Stimulated activated CD4-positive, alpha-beta T cell treated with anti-CD3 and anti-CD28 coated beads, Interleukin-12 subunit alpha, Interleukin-12 subunit beta, amount 100 ng/mL, for 24 hours (primary cell): Measurements from ENCODE around the gene DAPK2.
"Not testable (repeated sequence)": the region's sequence is repeated elsewhere in the genome, so short reads cannot be mapped to it uniquely, and the experiment has no call there.

Source experiments
- DNase-seq, 2 experiments: peaks; one replicate each; pipeline ENCODE4 v3.0.0-alpha.2; 2020; ENCODE audit warnings: low read depth in 2 of 2

Gene DAPK2

DNA sequence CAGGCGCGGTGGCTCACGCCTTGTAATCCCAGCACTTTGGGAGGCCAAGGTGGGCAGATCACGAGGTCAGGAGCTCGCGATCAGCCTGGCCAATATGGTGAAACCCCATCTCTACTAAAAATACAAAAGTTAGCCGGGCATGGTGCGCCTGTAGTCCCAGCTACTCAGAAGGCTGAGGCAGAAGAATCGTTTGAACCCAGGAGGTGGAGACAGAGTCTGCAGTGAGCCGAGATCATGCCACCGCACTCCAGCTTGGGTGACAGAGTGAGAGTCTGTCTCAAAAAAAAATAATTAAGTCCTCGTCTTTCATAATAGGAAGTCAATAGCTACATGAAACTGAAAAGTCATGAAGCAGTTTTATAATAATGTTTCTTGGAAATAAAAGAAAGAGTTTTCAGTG is 7.4 kb upstream of the DAPK2 start:
- DNase-seq, result not testable (repeated sequence)

DNA sequence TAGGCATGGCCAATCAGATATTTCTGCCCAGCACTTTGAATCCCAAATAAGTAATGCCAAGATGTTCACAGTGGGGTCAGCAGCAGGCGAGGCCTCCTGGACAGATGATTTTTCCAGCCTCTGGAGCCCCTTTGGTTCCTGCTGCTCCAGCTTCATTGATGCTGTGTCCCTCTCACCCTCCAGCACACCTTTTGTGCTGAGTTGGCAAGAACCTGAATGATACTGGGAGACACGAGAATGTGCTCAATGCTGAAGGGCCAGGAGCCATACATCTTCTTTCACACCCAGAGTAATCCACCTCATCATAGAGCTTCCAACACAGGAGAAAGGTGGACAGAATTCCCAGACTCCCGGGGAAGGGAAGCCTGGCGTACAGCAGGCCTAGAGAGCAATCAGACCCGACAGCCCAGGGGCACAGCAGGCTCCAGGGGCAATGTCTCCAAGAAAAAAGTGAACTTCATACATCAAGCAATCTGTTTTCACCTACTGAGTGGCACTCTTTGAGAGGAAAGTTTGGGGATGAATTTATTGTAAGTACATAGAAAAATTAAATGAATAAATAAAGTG is 6.7 kb upstream of the DAPK2 start:
- DNase-seq, result no peak

DNA sequence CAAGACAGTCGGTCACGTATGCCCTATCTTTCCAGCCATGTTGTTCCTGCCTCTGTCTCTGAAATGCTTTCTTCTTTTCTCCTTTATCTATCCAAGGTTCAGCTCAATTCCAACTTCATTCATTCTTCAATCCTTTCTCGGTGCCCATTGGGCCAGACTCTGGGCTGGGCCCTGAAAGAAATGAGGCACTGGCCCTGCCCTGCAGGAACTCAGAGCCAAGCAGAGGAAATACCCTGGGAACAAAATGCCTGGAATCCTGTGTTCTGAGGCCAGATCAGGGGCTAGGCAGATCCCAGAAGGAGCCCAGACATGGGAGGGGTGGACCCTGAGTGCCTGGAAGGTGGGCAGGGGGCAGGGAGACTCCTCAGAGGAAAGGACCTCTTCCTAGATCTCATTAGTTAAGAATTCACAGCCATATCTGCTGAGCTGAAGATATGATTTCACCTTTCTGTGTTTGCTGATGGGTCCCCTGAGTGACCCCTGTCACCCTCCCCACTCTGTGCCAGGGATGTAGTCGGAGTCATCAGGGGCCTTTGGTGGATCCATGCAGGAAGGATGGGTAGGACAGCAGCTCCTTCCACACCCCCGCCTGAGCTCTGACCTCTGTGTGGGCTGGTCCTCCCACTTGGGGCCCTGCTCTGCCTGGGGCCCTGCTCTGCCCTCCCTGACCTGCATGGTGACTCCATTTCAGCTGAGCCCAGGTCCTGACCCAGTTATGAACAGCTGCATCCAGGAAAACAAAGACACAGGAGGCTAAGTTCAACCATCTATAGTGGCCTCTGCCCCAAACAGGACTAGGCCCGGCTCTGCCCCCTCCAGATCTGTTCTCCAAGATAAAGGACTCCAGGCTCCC is 5.3 kb upstream of the DAPK2 start:
- DNase-seq, result no peak

DNA sequence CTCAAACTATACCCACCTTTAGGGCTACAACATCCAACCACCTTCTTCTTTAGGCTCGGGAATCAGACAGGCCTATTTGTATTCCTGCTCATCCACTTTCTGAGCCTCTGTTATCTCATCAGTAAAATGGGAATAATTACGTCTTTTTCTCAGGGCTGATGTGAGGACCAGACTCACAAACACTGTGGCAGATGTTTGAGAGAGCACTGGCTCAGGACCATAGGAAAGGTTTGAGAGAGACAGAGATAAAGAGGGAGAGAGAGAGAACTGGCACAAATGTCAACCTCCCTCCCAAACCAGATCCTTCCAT is 4.8 kb upstream of the DAPK2 start:
- DNase-seq, result no peak

DNA sequence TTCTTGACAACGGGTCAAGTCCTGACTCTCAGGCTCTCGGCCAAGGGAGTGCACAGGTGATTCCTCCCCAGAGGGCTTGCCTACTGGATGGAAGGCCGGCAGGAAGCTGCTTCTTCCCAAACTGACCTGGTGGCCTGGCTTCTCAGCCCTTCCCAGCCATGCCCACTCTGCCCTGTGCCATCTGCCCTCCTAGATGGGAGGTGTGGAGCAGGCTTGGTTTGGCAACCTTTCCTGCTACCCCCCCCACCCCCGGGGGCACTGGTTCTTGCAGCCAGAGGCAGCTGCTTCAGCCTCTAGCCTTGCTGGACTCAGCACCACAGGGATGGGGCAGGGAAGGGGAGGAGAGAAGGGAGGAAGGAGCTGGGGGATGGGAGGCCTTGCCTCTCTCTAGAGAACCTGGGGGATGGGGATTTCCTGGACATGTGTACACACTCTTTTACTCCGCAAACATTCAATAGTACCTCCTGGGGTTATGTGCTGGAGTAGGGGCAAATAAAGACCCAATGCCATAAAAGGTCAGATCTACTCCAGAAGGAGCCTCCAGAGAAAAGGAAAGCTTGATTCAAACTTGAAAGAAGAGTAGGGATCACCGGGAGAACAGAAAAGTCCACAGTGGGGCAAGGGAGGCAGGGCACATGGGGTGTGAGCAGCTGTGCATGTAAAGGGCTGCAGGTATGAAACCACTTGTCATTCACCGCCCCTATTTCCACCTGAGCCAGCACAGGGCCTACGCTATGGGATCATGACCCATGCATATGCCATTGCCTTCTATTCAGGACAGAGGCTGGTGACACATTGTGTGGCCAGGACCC is 4.2 kb upstream of the DAPK2 start:
- no peak for DNase-seq

DNA sequence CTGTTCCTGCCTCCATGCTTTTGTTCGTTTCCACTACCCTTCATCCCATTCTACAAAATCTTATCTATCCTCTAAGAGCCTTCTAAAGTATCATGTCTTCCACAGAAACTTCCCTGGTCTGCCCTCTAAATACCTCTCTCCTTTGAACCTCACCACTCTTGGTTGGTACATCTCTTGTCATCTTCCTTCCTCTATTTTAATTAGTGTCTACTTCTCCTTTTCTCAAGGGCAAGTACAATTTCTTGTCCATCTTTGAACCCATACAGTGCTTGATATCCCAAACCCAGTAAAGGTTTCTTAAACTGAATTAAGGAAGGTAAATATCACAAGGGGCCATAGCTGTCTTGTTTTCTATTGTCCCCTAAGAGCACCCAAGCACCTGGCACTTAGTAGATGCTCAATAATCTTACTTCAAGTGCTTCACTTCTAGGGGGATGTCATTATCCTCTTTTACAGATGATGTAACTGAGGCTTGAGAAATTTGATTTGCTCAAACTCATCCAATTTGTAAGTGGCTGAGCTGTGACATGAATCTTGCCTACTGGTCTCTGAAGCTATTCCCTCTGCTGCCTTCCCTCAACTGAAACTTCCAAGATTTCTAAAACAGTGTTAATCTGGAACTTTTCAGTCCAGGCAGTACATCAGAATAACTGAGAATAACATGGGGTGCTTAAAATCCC is 2.6 kb upstream of the DAPK2 start:
- DNase-seq, result no peak

DNA sequence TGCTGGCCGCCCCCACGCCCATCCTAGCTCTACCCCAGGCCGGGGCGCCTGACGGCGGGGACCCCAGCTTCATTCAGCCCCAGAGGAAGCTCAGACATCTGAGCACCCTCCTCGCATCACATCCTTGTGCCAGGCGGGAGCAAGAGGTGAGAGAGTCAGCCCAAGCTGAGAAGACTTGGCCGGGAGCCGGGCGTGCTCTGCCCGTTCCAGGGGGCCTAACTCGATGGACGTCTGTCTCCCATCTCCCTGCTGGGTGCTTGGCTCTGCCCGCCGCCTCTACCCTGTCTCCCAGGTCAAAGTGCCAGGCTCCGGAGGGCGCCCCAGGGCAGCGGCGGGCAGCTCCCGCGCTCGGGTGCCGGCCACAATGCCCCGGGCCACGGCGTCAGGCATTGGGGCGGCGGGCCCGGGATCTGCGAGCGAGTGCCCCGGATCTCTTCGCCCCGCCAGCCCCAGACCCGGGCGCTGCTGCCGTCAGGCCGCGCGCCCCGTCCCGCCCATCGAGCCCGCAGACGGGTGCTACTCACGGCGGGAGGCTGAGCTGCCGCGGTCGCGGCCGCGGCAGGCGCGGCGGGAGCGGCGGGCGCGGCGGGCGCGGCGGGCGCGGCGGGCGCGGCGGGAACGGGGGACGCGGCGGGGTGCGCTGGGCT is 388 bp downstream of the DAPK2 start:
- DNase-seq, result no peak

DNA sequence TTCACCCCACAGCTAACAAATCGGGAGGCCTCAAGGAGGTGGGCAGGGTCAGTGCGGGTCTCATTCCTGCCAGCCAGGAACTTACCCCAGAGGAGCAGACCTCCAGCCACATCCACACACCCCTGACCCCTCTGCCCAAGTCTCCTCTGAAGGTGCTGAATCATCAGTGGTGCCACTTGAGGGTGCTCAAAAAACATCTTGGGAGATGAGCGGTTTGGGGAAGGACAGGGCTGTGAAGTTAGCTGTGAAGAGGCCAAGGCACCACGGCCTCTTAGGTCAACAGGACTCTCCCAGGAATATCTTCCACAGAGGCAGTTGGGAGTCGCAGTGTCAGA is 1.2 kb downstream of the DAPK2 start:
- no peak for DNase-seq

DNA sequence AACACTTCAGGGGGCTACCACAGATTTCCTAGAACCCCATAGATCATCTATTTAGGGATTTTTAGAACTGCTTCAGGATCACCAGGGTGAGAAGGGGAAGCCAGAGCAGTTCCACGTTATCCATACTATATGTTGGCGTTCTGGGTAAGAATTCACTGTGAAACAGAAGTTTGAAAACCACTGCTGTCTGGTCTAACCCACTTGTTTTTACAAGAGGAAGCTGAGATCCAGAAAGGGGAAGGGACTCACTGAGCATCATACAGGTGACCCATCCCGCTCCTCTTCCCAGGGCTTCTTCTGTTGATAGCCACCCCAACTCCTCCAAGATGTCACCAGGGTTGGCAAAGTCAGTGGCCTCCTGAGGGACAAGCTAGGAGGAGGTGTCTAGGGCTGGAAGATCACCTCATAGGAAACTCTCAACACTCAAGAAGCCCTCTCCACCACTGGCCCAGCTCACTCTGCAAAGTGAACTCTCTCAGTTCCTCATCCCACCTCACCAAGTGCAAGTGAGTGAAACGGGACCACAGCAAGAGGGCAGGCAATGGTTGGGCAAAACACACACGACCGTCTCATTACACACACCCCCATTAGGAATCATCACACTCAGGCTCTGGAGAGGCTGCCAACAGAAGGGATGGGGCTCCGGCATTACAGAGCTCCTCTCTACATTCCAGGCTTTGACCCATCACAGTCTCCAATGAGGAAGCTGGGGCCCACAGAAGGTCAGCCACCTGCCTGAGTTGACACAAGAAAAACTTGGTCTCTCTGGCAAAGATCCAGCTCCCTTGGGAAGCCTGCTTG is 1.8 kb downstream of the DAPK2 start:
- no peak for DNase-seq

DNA sequence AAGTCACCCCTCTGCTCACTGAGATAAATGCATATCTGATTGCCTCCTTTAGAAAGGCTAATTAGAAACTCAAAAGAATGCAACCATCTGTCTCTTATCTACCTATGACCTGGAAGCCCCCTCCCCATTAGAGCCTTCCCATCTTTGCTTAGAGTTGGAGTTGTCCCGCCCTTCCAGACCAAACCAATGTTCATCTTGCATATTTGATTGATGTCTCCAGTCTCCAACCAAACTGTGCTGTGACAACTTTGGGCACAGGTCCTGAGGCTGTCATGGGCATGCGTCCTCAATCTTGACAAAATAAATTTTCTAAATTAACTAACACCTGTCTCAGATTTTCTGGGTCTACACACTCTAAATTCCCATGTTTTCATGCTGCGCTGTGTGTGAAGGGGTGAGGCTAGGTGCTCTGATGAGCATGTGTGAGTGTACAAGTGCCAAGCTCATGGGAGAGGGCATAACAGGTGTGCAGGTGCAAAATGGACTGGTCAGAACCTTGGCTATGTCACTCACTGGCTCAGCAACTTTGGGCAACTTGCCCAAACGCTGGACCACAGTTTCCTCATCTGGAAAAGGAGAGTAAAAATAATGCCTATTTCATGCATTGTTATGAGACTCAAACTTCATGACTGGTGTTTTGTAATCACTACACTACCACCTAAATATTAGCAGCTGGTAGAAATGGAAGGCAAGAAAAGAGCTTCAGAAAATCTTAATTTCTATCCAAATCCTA is 7.2 kb downstream of the DAPK2 start:
- no peak for DNase-seq

DNA sequence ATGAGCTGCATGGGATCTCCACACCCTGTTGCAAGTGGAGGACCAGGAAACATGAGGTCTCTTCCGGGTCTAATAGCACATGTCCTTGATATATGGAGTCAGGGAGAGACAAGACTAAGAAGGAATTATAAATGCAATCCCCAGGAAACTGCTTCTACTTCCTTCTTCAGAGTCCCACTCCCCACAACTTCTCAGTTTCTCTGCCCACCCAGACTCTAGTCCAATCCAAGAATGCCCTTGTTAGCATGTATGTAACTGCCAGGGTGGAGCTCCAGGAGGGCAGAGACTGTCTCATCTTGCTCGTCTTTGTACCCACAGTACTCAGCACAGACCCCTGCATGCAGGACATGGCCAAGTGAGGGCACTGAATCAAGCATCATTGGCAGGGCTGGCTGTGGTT is 8.3 kb downstream of the DAPK2 start:
- DNase-seq, result no peak

DNA sequence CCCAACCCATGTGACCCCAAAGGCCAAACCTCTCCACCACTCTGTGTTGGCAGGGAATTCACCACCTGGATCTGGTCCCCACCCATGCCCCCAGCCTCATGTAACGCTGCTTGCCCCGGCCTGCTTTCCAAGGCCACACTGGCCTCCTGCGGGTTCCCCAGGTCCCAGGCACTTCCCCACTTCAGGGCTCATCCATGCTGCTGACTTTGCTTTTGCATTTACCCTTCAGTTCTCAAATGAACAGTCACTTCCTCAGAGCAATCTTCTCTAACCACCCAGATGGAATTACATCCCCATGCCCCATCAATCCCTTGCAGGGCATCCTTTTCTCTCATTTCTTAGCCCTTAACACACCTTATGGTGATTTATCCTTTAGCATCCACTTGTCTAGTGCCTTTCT is 9.2 kb downstream of the DAPK2 start:
- DNase-seq, result no peak

DNA sequence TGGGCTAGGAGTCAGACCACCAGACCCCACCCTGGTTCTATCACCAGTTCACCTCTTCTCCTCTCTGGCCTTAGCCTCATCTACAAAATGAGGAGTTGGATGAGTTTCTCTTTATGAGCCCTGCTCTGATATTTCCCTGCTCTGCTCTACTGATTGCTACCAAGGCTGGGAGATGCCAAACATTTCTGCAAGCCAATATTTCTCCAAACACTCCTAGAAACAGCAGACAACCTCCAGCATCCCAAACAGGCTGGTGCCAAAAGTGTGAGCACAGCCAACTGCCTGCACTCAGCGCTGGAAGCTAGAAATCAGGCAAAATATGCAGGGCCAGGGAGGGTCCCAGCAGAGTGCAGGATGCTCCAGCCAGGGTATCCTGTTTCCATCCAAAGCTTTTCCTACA is 10.8 kb downstream of the DAPK2 start:
- DNase-seq, result no peak

DNA sequence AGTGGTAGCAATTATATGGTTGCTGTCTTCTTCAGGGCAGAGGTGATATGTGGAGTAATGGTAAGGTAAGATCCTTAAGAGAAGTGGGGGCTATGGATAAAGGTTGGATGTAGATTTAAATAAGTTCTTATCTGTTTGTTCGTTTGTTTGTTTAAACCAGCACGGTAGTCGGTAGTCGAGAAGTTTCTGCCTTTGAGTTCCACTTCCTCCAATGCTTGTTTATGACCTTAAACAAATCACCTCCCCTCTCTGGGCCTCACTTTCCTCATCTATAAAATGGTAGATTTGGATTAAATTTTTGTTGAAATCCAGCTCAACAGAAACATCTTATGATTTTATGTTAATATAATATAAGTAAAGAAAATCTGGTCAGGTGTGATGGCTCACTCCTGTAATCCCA is 11.8 kb downstream of the DAPK2 start:
- no peak for DNase-seq

DNA sequence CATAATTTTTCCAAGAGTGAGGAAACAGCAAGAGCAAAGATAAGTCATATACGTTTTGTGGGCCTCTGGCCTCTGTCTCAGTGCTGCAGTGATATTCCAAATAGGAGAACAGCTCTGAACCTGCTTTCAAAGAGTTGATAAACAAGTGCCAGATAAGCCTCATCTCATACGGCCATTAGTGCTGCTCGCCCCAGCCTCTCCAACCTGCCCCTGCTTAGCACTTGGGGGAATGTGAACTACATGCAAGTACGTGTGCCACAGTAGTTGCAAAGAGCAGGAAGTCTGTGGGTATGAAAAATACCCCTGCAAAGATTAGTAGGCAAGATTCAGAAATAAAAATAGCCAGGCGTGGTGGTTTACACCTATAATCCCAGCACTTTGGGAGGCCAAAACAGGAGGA is 14.0 kb downstream of the DAPK2 start:
- no peak for DNase-seq

DNA sequence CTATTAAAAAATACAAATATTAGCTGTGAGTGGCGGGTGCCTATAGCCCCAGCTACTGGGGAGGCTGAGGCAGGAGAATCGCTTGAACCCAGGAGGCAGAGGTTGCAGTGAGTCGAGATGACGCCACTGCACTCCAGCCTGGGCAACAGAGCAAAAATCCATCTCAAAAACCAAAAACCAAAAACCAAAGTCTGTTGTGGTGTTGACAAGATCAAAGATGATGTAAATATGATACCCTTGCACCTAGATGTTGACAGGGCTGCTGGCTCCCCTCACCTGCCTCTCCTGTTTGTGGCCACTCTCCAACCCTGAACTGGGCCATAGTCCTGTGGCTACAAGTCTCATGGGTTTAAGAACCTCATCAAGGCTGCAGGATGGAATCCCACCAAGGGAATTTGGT is 16.2 kb downstream of the DAPK2 start:
- DNase-seq, result no peak

DNA sequence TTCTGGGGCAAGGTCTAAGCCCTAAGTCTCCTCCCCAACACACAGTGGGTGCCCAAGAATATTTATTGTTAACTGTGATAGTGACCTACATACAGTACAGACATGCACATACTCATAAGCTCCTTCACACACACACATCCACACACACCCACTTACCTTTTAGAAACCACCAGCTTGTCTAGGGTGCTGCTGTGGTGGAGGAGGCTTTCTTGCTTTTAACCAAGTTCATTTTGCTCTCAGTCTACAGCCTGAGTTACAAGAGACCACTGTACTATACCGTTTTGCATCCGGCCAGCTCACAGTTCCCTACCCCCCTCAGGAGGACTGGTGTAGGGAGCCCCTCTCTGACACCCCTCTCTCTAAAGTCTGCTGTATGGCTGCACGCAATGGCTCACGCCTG is 16.7 kb downstream of the DAPK2 start:
- no peak for DNase-seq

DNA sequence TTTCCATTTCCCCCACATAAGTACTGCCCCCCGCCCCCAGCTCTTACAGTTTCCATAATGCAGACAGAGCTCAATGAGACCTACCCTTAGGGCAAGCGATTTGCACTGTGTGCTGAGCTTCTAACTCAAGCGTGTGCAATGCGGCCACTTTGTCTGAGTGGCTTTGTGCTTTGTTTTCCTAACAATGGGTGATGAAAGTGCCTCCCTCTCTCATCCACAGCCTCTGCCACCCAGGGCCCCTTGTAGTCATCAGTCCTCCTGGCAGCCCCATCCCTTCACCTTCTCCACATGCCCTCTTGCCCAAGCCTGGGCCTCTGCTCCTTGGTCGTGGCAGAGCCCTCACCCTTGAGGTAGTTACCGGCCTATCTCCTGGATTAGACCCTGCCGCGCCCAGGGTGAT is 17.2 kb downstream of the DAPK2 start:
- no peak for DNase-seq

DNA sequence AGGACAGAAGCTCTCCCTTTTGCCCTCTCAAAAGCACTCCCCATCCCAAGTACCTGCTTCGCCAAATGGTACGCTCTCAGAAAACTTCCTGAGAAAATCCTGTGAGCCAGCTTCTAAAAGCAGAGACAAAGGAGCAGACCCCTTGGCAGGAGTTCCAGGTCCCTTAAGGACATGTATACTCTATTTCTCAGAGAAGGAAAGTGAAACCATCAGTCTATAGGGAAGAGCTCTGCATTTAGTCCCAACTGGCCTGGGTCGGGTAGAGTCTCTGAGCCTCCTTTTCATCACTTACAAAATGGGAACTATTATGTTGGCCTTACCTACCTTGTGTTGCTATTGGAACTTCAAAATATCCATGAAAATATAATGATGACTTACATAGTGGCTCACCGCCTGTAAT is 19.7 kb downstream of the DAPK2 start:
- no peak for DNase-seq

DNA sequence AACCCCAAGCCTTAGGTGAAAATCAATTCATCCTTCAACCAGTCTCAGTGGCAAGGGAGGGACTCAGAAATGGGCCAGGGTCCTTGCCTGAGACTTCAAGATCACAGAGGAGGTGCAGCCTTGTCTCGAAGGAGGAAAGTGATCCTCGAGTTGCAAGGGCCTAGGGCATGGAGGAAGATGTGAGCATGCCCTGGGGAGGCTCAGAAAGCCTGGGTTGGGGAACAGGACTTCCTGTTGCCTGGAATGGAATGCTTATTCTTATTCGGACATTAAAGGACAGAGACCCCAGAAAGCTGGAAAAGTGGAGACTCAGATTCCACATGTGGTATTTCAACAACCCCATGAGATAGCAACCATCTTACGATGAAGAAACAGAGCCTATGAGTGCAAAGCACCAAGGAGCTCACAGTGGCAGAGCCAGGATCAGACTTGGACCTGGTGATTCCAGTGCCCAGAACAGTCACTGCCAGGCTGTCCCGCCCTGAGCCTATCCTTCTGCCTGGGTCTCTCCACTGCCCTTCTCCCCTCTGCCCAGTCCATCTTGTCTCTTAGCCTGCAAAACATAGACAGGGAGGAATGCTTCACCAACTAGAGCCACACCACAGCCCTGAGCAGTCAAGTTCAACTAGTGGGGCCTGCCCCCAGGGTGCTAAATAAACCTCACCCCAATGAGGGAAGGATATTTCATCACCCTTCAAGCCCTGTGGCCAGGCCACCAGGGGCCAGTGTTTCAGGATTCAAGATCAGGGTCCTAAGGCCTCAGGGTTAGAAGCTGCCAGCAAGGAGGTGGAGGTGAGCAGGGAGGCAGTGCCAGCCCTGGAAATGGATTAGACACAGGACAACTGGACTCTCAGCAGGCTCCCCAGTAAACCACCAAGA is 21.9 kb downstream of the DAPK2 start:
- DNase-seq, result no peak
